ENCODE results near the gene PPP1R3F.

PPP1R3F gene

GRCh38 chrX:49282647-49283011 lies 13.0 kb downstream of the PPP1R3F start:
- Histone ChIP-seq H3K27ac (no peak overlapping the region), H3K27me3 (ENCODE audit: insufficient read depth, low read depth) (no peaks in the 10 kb centered on the region), H3K4me3 (IDR thresholded peaks at IDR 0.05; ENCODE audit: insufficient read depth, low read depth, low read length) (no peak overlapping the region)

GRCh38 chrX:49284212-49284611 lies 14.6 kb downstream of the PPP1R3F start:
- no peaks in the 10 kb centered on the region for H3K27me3 ChIP-seq (ENCODE audit: insufficient read depth, low read depth)
- no peak overlapping the region for H2AFZ ChIP-seq (ENCODE audit: low read depth)
- no peaks in the 10 kb centered on the region for H4K20me1 ChIP-seq (ENCODE audit: insufficient read depth)
- no peaks in the 10 kb centered on the region for H3K79me2 ChIP-seq (ENCODE audit: insufficient read depth, low read depth)
- H3K4me1 ChIP-seq (ENCODE audit: low read depth, poor library complexity, severe bottlenecking) = no peaks in the 10 kb centered on the region
- H3K9ac ChIP-seq = no peak overlapping the region
- no peak overlapping the region for H3K27ac ChIP-seq
- no peaks in the 10 kb centered on the region for H3K36me3 ChIP-seq (ENCODE audit: insufficient read depth)
- TF ChIP-seq CTCF (conservative IDR thresholded peaks at IDR 0.05; ENCODE audit: low read depth, low read length) = no peak
- no peak overlapping the region for H3K4me2 ChIP-seq
- H3K4me3 ChIP-seq (IDR thresholded peaks at IDR 0.05; ENCODE audit: insufficient read depth, low read depth, low read length) = no peak overlapping the region

More at GRCh38 chrX:49282647-49283011, 13.0 kb downstream of the PPP1R3F start:
- Histone ChIP-seq H3K4me1 (ENCODE audit: low read depth, poor library complexity, severe bottlenecking) (no peaks in the 10 kb centered on the region), H3K79me2 (ENCODE audit: insufficient read depth, low read depth) (no peaks in the 10 kb centered on the region), H3K9ac (no peak overlapping the region), H2AFZ (ENCODE audit: low read depth) (no peak overlapping the region), H4K20me1 (ENCODE audit: insufficient read depth) (no peaks in the 10 kb centered on the region), H3K4me2 (no peak overlapping the region), H3K36me3 (ENCODE audit: insufficient read depth) (no peaks in the 10 kb centered on the region)
- no peak for TF ChIP-seq CTCF (conservative IDR thresholded peaks at IDR 0.05; ENCODE audit: low read depth, low read length)

- Histone ChIP-seq H3K79me2 (ENCODE audit: insufficient read depth, low read depth) (no peaks in the 10 kb centered on the region), H4K20me1 (ENCODE audit: insufficient read depth) (no peaks in the 10 kb centered on the region), H3K27ac (no peak overlapping the region), H3K27me3 (ENCODE audit: insufficient read depth, low read depth) (no peaks in the 10 kb centered on the region), H2AFZ (ENCODE audit: low read depth) (no peak overlapping the region), H3K4me1 (ENCODE audit: low read depth, poor library complexity, severe bottlenecking) (no peaks in the 10 kb centered on the region), H3K4me2 (no peak overlapping the region), H3K9ac (no peak overlapping the region), H3K4me3 (IDR thresholded peaks at IDR 0.05; ENCODE audit: insufficient read depth, low read depth, low read length) (no peak overlapping the region), H3K36me3 (ENCODE audit: insufficient read depth) (no peaks in the 10 kb centered on the region)
- TF ChIP-seq CTCF (conservative IDR thresholded peaks at IDR 0.05; ENCODE audit: low read depth, low read length) = no peak
Measured at GRCh38 chrX:49286136-49286535, 16.5 kb downstream of the PPP1R3F start.

GRCh38 chrX:49286581-49286980 lies 17.0 kb downstream of the PPP1R3F start:
- no peak for TF ChIP-seq CTCF (conservative IDR thresholded peaks at IDR 0.05; ENCODE audit: low read depth, low read length)
- no peak overlapping the region for H3K27ac ChIP-seq

More at GRCh38 chrX:49286581-49286980, 17.0 kb downstream of the PPP1R3F start:
- no peaks in the 10 kb centered on the region for H3K79me2 ChIP-seq (ENCODE audit: insufficient read depth, low read depth)
- H3K4me3 ChIP-seq (IDR thresholded peaks at IDR 0.05; ENCODE audit: insufficient read depth, low read depth, low read length) = no peak overlapping the region
- H3K27me3 ChIP-seq (ENCODE audit: insufficient read depth, low read depth) = no peaks in the 10 kb centered on the region
- H3K9ac ChIP-seq = no peak overlapping the region
- H3K4me1 ChIP-seq (ENCODE audit: low read depth, poor library complexity, severe bottlenecking) = no peaks in the 10 kb centered on the region
- H4K20me1 ChIP-seq (ENCODE audit: insufficient read depth) = no peaks in the 10 kb centered on the region
- H2AFZ ChIP-seq (ENCODE audit: low read depth) = no peak overlapping the region
- H3K36me3 ChIP-seq (ENCODE audit: insufficient read depth) = no peaks in the 10 kb centered on the region
- H3K4me2 ChIP-seq = no peak overlapping the region

All from KMS-11 (cell line).